Measurements from ENCODE around the gene SEC24D. TPM values are rescaled to one million over a fixed set of nuclear protein-coding genes. Genes with fewer than 3 reads are reported as not detected.

Gene SEC24D
- total RNA-seq, 1 experiment from 2014 or later, result 35.8 TPM

GRCh38 chr4:118760493-118760892 lies 75.4 kb downstream of the SEC24D start:
- intact Hi-C loops (cut with micrococcal nuclease; ENCODE audit: unreplicated experiment), result no loop called here
- H3K4me1 ChIP-seq (ENCODE audit: insufficient read depth, low read length, poor library complexity, severe bottlenecking), result peaks cover 36% of the 10 kb centered on the region
- H3K36me3 ChIP-seq (ENCODE audit: insufficient read depth, low read length, poor library complexity, severe bottlenecking), result peaks cover 5% of the 10 kb centered on the region
- POLR2A ChIA-PET (ENCODE audit: low non-redundant PET), result no interaction called here
- no peak overlapping the region for H3K27ac ChIP-seq (ENCODE audit: low read depth, low read length, poor library complexity, severe bottlenecking)
- no peak for TF ChIP-seq EZH2 (IDR thresholded peaks at IDR 0.05; ENCODE audit: borderline replicate concordance, low read depth, low read length, poor library complexity, severe bottlenecking)
- TF ChIP-seq CTCF (conservative IDR thresholded peaks at IDR 0.05; ENCODE audit: low read depth, low read length), result no peak
- CTCF ChIA-PET, result no interaction called here
- no peaks in the 10 kb centered on the region for H3K9me3 ChIP-seq (ENCODE audit: low read depth, low read length, poor library complexity, severe bottlenecking)
- no peaks in the 10 kb centered on the region for H3K27me3 ChIP-seq (replicated peaks; ENCODE audit: insufficient read depth, low read depth, low read length, poor library complexity)
- BruUV-seq (replicated peaks), result no TSS peak
- DNase-seq (ENCODE audit: low spot score), result no peak
- no peak overlapping the region for H3K4me3 ChIP-seq (ENCODE audit: low read depth, low read length, poor library complexity, severe bottlenecking)

- TF ChIP-seq CTCF (conservative IDR thresholded peaks at IDR 0.05; ENCODE audit: low read depth, low read length) (no peak), EZH2 (IDR thresholded peaks at IDR 0.05; ENCODE audit: borderline replicate concordance, low read depth, low read length, poor library complexity, severe bottlenecking) (no peak)
- CTCF ChIA-PET, result no interaction called here
- H3K36me3 ChIP-seq (ENCODE audit: insufficient read depth, low read length, poor library complexity, severe bottlenecking), result peaks cover 5% of the 10 kb centered on the region
Measured at GRCh38 chr4:118760092-118760491, 75.8 kb downstream of the SEC24D start.

GRCh38 chr4:118759481-118759880 lies 76.4 kb downstream of the SEC24D start:
- no peaks in the 10 kb centered on the region for H3K27me3 ChIP-seq (replicated peaks; ENCODE audit: insufficient read depth, low read depth, low read length, poor library complexity)
- ChIA-PET POLR2A (ENCODE audit: low non-redundant PET) (interaction anchor here (0.7 kb wide), 1 partner anchor 1477 kb away, joined by 4 read pairs; no protein-coding TSS in a partner anchor), CTCF (no interaction called here)
- TF ChIP-seq CTCF (conservative IDR thresholded peaks at IDR 0.05; ENCODE audit: low read depth, low read length) (no peak), EZH2 (IDR thresholded peaks at IDR 0.05; ENCODE audit: borderline replicate concordance, low read depth, low read length, poor library complexity, severe bottlenecking) (no peak)
- intact Hi-C loops (cut with micrococcal nuclease; ENCODE audit: unreplicated experiment), result no loop called here
- H3K9me3 ChIP-seq (ENCODE audit: low read depth, low read length, poor library complexity, severe bottlenecking), result no peaks in the 10 kb centered on the region
- BruUV-seq (replicated peaks), result no TSS peak
- peaks cover 2% of the 10 kb centered on the region for H3K36me3 ChIP-seq (ENCODE audit: insufficient read depth, low read length, poor library complexity, severe bottlenecking)
- H3K4me3 ChIP-seq (ENCODE audit: low read depth, low read length, poor library complexity, severe bottlenecking), result no peak overlapping the region
- peaks cover 28% of the 10 kb centered on the region for H3K4me1 ChIP-seq (ENCODE audit: insufficient read depth, low read length, poor library complexity, severe bottlenecking)
- H3K27ac ChIP-seq (ENCODE audit: low read depth, low read length, poor library complexity, severe bottlenecking), result no peak overlapping the region
- DNase-seq (ENCODE audit: low spot score), result no peak

More at GRCh38 chr4:118760092-118760491, 75.8 kb downstream of the SEC24D start:
- intact Hi-C loops (cut with micrococcal nuclease; ENCODE audit: unreplicated experiment), result no loop called here
- no peak overlapping the region for H3K4me3 ChIP-seq (ENCODE audit: low read depth, low read length, poor library complexity, severe bottlenecking)
- H3K9me3 ChIP-seq (ENCODE audit: low read depth, low read length, poor library complexity, severe bottlenecking), result no peaks in the 10 kb centered on the region
- no peak overlapping the region for H3K27ac ChIP-seq (ENCODE audit: low read depth, low read length, poor library complexity, severe bottlenecking)
- no peaks in the 10 kb centered on the region for H3K27me3 ChIP-seq (replicated peaks; ENCODE audit: insufficient read depth, low read depth, low read length, poor library complexity)
- BruUV-seq (replicated peaks), result no TSS peak
- peaks cover 34% of the 10 kb centered on the region for H3K4me1 ChIP-seq (ENCODE audit: insufficient read depth, low read length, poor library complexity, severe bottlenecking)
- no peak for DNase-seq (ENCODE audit: low spot score)
- POLR2A ChIA-PET (ENCODE audit: low non-redundant PET), result interaction anchor here (0.7 kb wide), 1 partner anchor 1478 kb away, joined by 4 read pairs; no protein-coding TSS in a partner anchor

Data from A673 (cell line).